CD8-positive, alpha-beta memory T cell (primary cell): ENCODE data around the gene UBAP1L. TPM values are rescaled to one million over a fixed set of nuclear protein-coding genes. Genes with fewer than 3 reads are reported as not detected.

Source experiments
- CTCF ChIA-PET: fragments of 350-600 bp; sonication (Branson Sonifier 250); formaldehyde crosslinking; loops from one replicate; lab custom pipeline; 2021; ENCODE audit warnings: antibody characterized with exemption; lab: Charles Lee
- POLR2A ChIA-PET: fragments of 350-600 bp; sonication (Branson Sonifier 250); formaldehyde crosslinking; loops from one replicate; lab custom pipeline; 2021; ENCODE audit warnings: antibody characterized with exemption; lab: Charles Lee
- DNase-seq, 5 donors: peaks; one replicate each; pipeline versions ENCODE4 v3.0.0 to v3.0.0-alpha.2; 2020 to 2022; ENCODE audit warnings: mixed read lengths in 1 of 5
- H3K27ac ChIP-seq: one replicate; pipeline ENCODE4 v1.7.0; 2013; ENCODE audit warnings: low read depth, mild to moderate bottlenecking, low read length, moderate library complexity
- H3K27me3 ChIP-seq: 2 replicates; pipeline ENCODE4 v1.7.0; 2013; ENCODE audit warnings: low read length, mild to moderate bottlenecking; ENCODE audit not compliant: insufficient read depth, poor library complexity, severe bottlenecking
- H3K36me3 ChIP-seq: 2 replicates; pipeline ENCODE4 v1.7.0; 2013; ENCODE audit warnings: mild to moderate bottlenecking, low read length, moderate library complexity; ENCODE audit not compliant: insufficient read depth
- H3K4me1 ChIP-seq: 2 replicates; pipeline ENCODE4 v1.7.0; 2013; ENCODE audit warnings: mild to moderate bottlenecking, low read length, moderate library complexity; ENCODE audit not compliant: insufficient read depth
- H3K4me3 ChIP-seq: 2 replicates; pipeline ENCODE4 v1.7.0; 2013; ENCODE audit warnings: mild to moderate bottlenecking, low read length
- H3K9me3 ChIP-seq: 2 replicates; pipeline ENCODE4 v1.7.0; 2013; ENCODE audit warnings: mild to moderate bottlenecking, low read length
- H3K27ac Mint-ChIP-seq, 8 donors: one replicate each; pipeline ENCODE4 v1.8.0; 2020 to 2021; ENCODE audit warnings: mixed read lengths in 8 of 8, mild to moderate bottlenecking in 6 of 8, inconsistent platforms in 3 of 8, moderate library complexity in 3 of 8
- H3K27me3 Mint-ChIP-seq, 2 donors: one replicate each; pipeline ENCODE4 v1.8.0; 2020 to 2021; ENCODE audit warnings: mixed read lengths in 2 of 2, mild to moderate bottlenecking in 1 of 2, moderate library complexity in 1 of 2
- H3K36me3 Mint-ChIP-seq, 3 donors: one replicate each; pipeline ENCODE4 v1.8.0; 2020 to 2021; ENCODE audit warnings: mixed read lengths in 3 of 3, inconsistent platforms in 1 of 3, mild to moderate bottlenecking in 1 of 3
- H3K4me1 Mint-ChIP-seq, 3 donors: one replicate each; pipeline ENCODE4 v1.8.0; 2020 to 2021; ENCODE audit warnings: mixed read lengths in 3 of 3, inconsistent platforms in 1 of 3, mild to moderate bottlenecking in 1 of 3
- H3K4me3 Mint-ChIP-seq, 7 donors: one replicate each; pipeline ENCODE4 v1.8.0; 2020 to 2021; ENCODE audit warnings: mixed read lengths in 7 of 7, mild to moderate bottlenecking in 6 of 7, moderate library complexity in 4 of 7, inconsistent platforms in 2 of 7
- H3K9me3 Mint-ChIP-seq, 5 donors: one replicate each; pipeline ENCODE4 v1.8.0; 2020 to 2022; ENCODE audit warnings: mixed read lengths in 5 of 5, mild to moderate bottlenecking in 3 of 5, moderate library complexity in 2 of 5, inconsistent platforms in 1 of 5
- polyA plus RNA-seq: library from polyadenylated mRNA; unstranded; fragments of 300-500 nt; fragmentation: Illumina TruSeq; gene quantifications from one replicate; pipeline ENCODE4 v1.2.3, GENCODE V29; 2021
- total RNA-seq, 2 experiments: library from RNA; stranded (reverse); gene quantifications; one replicate each; pipeline ENCODE4 v1.2.3, GENCODE V29; 2021

Gene UBAP1L
- total and polyA plus RNA-seq, 3 experiments from 2014 or later: 0.45 to 3.5 (median 3.5) TPM

DNA sequence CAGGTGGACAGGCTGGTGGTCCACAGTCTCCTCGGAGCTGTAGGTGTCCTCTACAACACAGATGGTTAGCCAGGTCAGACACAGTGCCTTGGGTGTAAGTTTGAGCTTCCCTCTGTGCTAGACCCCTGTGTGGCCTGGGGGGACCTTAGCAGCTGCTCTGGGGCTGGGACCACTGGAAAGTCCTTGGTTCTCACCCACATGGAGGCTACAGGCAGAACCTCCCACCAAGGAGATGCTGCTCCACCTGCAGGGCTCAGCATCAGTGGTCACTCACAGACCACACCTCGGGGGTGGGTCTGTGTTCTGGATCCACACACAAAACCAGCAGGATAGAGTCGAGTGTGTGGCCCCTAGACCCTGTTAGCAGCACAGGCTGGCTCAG lies 55.6 kb downstream of the UBAP1L start:
- Mint-ChIP-seq H3K36me3 (peaks cover 0 to 2% (median 0%) of the 10 kb centered on the region in 3 donors), H3K9me3 (no peaks in the 10 kb centered on the region), H3K4me3 (no peak overlapping the region), H3K27ac (no peak overlapping the region), H3K27me3 (peaks cover 9 to 17% of the 10 kb centered on the region in 2 donors), H3K4me1 (no peaks in the 10 kb centered on the region)
- Histone ChIP-seq H3K4me1 (no peaks in the 10 kb centered on the region), H3K27ac (no peak overlapping the region), H3K9me3 (no peaks in the 10 kb centered on the region), H3K27me3 (no peaks in the 10 kb centered on the region), H3K36me3 (no peaks in the 10 kb centered on the region), H3K4me3 (no peak overlapping the region)
- DNase-seq: no peak
- ChIA-PET POLR2A (no interaction called here), CTCF (no interaction called here)

DNA sequence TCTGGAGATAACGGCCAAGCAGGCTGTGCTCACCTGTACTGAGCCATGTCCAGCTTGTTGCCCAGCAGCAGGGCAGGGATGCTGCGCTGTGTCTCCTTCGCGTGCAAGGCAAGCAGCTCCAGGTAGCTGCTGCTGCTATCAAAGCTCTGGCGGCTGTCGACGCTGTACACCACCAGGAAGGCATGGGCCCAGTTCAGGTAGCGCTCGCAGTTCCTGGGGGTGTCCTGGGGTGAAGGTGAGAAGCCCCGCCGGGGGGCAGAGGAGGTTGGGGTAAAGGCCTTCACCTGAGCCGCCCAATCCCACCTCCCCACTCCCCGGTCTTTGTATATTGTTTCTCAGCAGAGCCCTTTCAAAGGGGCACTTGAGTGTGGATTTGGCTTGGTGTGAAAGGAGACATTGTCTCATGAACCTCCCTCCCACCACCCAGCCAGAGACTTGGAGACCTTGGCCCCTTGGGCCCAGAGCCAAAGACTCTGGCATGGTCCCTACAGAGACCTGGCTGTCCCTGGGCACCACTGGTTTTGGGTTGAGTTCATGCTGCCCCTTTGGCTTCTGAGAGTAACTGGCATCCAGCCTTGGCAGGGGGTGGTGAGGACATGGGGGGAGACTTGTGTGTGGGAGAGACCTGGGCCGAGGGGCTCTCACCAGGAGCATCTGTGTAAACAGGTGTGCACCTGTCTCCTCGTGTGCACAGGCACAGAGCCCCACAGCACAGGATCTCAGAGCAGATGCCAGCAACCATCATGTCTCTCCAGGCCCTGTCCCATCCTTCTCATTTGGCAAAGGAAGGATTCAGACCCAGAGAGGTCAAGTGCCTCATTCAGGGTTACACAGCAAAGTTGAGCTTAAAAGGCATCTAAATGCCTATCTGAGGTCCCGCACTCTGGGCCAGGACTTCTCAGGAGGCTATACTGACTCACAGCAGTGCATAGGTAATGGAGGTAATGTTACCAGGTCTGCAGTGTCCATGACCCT lies 56.3 kb downstream of the UBAP1L start:
- Mint-ChIP-seq H3K4me3 (no peak overlapping the region), H3K4me1 (no peaks in the 10 kb centered on the region), H3K36me3 (peaks cover 0 to 2% (median 0%) of the 10 kb centered on the region in 3 donors), H3K27me3 (peaks cover 9 to 11% of the 10 kb centered on the region in 2 donors), H3K27ac (no peak overlapping the region), H3K9me3 (no peaks in the 10 kb centered on the region)
- POLR2A ChIA-PET: no interaction called here
- Histone ChIP-seq H3K27ac (no peak overlapping the region), H3K4me3 (no peak overlapping the region), H3K36me3 (no peaks in the 10 kb centered on the region), H3K4me1 (no peaks in the 10 kb centered on the region), H3K27me3 (no peaks in the 10 kb centered on the region), H3K9me3 (no peaks in the 10 kb centered on the region)
- DNase-seq: no peak
- CTCF ChIA-PET: no interaction called here

DNA sequence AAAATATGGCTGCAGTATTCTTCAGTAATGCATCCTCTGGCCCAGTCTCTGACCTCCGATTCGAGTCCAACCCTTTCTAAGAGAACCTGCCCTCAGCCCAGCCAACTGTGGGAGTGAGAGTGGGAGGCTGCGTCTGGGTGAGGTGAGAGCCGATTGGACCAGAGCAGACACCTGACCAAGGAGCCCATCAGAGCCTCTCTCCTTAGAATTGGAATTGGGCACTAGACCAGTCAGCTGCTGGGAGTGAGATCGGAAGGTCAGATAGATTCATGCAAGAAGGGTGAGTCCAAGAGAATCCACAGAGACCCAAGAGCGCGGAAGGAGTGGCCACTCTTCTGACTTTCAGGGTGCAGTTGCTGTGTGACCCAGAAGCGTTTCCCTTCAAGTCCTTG lies 57.5 kb downstream of the UBAP1L start:
- no peak overlapping the region for H3K4me3 Mint-ChIP-seq
- peaks cover 0 to 2% (median 0%) of the 10 kb centered on the region in 3 donors for H3K36me3 Mint-ChIP-seq
- no peaks in the 10 kb centered on the region for H3K27me3 ChIP-seq
- H3K4me3 ChIP-seq: no peak overlapping the region
- no peaks in the 10 kb centered on the region for H3K9me3 Mint-ChIP-seq
- H3K27me3 Mint-ChIP-seq: peaks cover 6 to 7% of the 10 kb centered on the region in 2 donors
- no peaks in the 10 kb centered on the region for H3K36me3 ChIP-seq
- CTCF ChIA-PET: no interaction called here
- no peak for DNase-seq
- POLR2A ChIA-PET: no interaction called here
- no peaks in the 10 kb centered on the region for H3K4me1 Mint-ChIP-seq
- no peaks in the 10 kb centered on the region for H3K4me1 ChIP-seq
- no peak overlapping the region for H3K27ac ChIP-seq
- H3K9me3 ChIP-seq: no peaks in the 10 kb centered on the region
- no peak overlapping the region for H3K27ac Mint-ChIP-seq

DNA sequence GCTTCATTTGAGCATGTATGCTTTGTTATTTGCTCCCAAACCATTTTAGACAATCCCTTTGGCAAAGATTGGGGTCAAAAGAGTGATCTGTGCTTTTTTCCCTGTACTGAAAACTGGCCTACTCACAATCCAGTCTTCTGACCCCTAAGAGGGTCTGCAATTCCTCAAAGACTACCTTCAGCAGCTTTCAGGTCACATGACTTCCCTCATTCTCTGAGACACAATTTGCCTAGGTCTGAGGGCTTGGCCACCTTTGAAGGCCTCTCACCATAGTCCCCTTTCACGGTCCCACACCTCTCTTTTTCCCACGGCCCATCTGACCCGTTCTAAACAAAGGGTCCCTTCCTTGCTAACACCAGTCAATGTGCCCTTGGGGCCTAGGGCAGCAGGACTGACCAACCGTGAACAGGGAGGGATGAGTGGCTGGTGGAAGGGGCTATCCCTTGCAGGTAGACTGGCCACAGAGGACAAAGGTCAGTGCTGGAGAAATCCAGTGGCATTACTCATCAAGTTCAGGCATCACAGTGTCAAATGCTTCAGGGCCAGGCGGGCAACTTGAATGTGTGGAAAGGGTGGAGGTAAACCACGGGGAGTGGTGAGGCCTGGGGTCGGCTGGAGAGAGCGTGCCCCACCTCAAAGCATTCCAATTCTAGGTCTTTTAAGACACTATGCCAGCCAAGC lies 58.0 kb downstream of the UBAP1L start:
- ChIA-PET CTCF (interaction anchor here (0.6 kb wide), 1 partner anchor 331 kb away, joined by 3 read pairs; no protein-coding TSS in a partner anchor), POLR2A (no interaction called here)
- H3K36me3 Mint-ChIP-seq: peaks cover 0 to 2% (median 0%) of the 10 kb centered on the region in 3 donors
- H3K4me1 Mint-ChIP-seq: no peaks in the 10 kb centered on the region
- Histone ChIP-seq H3K27ac (no peak overlapping the region), H3K9me3 (no peaks in the 10 kb centered on the region), H3K4me1 (no peaks in the 10 kb centered on the region), H3K4me3 (no peak overlapping the region), H3K36me3 (no peaks in the 10 kb centered on the region), H3K27me3 (no peaks in the 10 kb centered on the region)
- no peak for DNase-seq
- H3K27ac Mint-ChIP-seq: no peak overlapping the region
- H3K9me3 Mint-ChIP-seq: no peaks in the 10 kb centered on the region
- H3K27me3 Mint-ChIP-seq: peaks cover 3 to 7% of the 10 kb centered on the region in 2 donors
- no peak overlapping the region for H3K4me3 Mint-ChIP-seq

DNA sequence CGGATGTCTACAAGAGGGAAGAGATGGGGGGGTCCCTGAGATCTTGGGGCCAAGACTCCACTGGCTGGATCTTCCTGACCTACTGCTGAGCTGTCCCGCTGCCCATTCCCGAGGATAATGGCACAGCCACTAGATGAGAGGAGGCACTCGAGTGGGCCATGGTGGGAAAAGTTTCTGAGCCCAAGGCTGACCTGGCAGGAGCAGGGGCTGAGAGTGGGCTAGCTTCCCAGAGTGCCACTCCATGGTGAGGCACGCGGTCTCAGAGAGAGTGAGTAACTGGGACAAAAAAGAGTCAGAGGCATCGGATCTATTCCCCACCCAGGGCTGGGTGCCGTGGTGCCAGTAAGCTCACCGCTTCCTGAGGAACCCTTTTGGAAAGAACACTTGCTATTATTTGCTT lies 58.9 kb downstream of the UBAP1L start:
- Histone ChIP-seq H3K27me3 (no peaks in the 10 kb centered on the region), H3K9me3 (no peaks in the 10 kb centered on the region), H3K36me3 (no peaks in the 10 kb centered on the region), H3K4me1 (no peaks in the 10 kb centered on the region), H3K27ac (no peak overlapping the region), H3K4me3 (no peak overlapping the region)
- POLR2A ChIA-PET: interaction anchor here (0.5 kb wide), 1 partner anchor 45 kb away, joined by 4 read pairs; no protein-coding TSS in a partner anchor
- H3K27me3 Mint-ChIP-seq: peaks cover 2 to 8% of the 10 kb centered on the region in 2 donors
- CTCF ChIA-PET: interaction anchor here (0.6 kb wide), 1 partner anchor 332 kb away, joined by 3 read pairs; no protein-coding TSS in a partner anchor
- no peaks in the 10 kb centered on the region for H3K9me3 Mint-ChIP-seq
- peaks cover 0 to 2% (median 0%) of the 10 kb centered on the region in 3 donors for H3K36me3 Mint-ChIP-seq
- no peak overlapping the region for H3K27ac Mint-ChIP-seq
- H3K4me3 Mint-ChIP-seq: no peak overlapping the region
- DNase-seq: no peak
- no peaks in the 10 kb centered on the region for H3K4me1 Mint-ChIP-seq

DNA sequence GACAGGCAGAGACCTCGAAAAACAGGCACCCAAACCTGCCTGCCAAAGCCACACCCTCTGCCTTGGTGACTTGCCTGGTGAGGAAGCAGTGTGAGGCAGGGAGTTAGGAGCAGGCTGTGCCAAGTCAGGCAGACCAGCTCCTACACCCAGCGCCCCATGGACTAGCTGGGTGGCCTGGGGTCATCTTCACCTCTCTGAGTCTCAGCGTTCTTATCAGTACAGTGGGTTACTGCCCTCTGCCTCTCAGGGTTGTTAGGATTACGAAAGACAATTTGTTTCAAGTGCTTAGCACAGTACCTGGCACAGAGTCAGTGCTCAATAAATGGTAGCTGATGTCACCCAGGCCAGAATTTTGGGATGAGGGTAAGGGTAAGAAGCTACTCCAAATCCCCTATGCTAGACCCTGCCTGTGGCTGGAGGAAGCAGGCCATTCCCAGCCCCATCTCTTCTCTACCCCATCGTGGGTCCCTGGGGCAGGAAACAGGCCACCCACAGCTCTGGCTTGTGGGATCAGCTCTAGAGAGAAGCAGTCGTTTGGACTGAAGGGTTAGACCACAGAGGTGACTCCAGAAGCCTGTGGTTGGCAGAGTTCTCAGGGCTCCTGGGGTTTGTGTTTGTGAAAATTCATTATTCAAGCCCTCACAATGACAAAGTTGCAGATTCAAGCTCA lies 59.7 kb downstream of the UBAP1L start:
- ChIA-PET POLR2A (interaction anchor here (0.5 kb wide), 1 partner anchor 44 kb away, joined by 4 read pairs; no protein-coding TSS in a partner anchor), CTCF (interaction anchor here (1.8 kb wide), 1 partner anchor 330 kb away, joined by 5 read pairs; no protein-coding TSS in a partner anchor)
- Mint-ChIP-seq H3K27ac (peak overlapping the region in 1 of 8 donors; percentile 21), H3K36me3 (peaks cover 0 to 2% (median 0%) of the 10 kb centered on the region in 3 donors), H3K27me3 (peaks cover 0 to 8% of the 10 kb centered on the region in 2 donors), H3K9me3 (no peaks in the 10 kb centered on the region), H3K4me3 (no peak overlapping the region), H3K4me1 (peaks cover 0 to 1% (median 1%) of the 10 kb centered on the region in 3 donors)
- no peaks in the 10 kb centered on the region for H3K36me3 ChIP-seq
- DNase-seq: no peak
- H3K27me3 ChIP-seq: no peaks in the 10 kb centered on the region
- H3K4me1 ChIP-seq: no peaks in the 10 kb centered on the region
- H3K9me3 ChIP-seq: no peaks in the 10 kb centered on the region
- H3K27ac ChIP-seq: no peak overlapping the region
- no peak overlapping the region for H3K4me3 ChIP-seq

DNA sequence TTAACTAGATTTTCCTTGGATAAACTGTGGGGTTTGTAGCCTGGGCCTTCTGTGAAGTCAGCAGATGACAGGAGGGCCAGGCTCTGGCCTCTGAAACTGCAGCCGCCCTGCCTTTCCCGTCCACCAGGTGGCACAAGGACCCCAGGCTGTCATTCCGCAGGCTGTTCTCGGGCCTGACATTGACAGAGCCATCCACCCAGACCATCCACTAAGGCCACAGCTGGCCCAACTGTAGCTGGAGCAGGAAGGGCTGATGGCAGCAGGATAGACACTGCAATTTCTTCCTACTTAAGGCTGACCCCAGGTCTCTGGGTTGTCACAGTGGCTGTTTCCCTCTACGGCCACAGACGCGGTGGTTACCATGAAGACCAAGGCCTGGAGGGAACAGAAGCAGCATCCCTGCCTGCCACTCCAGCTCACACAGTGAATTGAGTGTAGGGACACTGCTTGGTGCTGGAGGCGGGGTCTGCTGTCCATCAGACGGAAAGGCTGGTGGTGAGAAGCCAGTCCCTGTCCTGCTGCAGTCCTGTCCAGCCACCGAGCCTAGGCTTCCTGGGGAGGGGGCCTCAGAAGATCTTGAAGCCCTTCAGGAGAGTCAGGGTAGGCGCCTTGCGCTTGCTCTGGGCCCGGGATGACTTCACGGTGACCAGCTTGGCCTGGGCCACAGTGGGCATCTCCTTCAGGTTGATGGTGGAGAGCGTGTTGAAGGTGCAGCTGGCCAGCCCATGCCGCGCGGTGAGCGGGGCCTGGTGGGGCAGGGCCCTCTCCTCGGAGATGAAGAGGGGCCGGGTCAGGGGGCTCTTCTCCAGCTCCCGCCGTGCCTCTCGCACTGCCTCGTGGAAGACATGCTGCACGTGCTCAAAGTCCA lies 60.4 kb downstream of the UBAP1L start:
- Mint-ChIP-seq H3K4me1 (peaks cover 5 to 9% (median 9%) of the 10 kb centered on the region in 3 donors), H3K9me3 (no peaks in the 10 kb centered on the region), H3K36me3 (no peaks in the 10 kb centered on the region), H3K27me3 (peaks cover 0 to 7% of the 10 kb centered on the region in 2 donors), H3K27ac (no peak overlapping the region), H3K4me3 (no peak overlapping the region)
- POLR2A ChIA-PET: no interaction called here
- DNase-seq: peak in 4 of 5 donors; percentile 19 to 60 (median 30)
- H3K27ac ChIP-seq: no peak overlapping the region
- H3K27me3 ChIP-seq: no peaks in the 10 kb centered on the region
- H3K4me1 ChIP-seq: peaks cover 3% of the 10 kb centered on the region
- CTCF ChIA-PET: interaction anchor here (0.6 to 2.4 kb wide), 3 partner anchors 243 to 653 kb away, joined by 3 to 7 read pairs (median 5); no protein-coding TSS in a partner anchor
- no peaks in the 10 kb centered on the region for H3K9me3 ChIP-seq
- no peak overlapping the region for H3K4me3 ChIP-seq
- H3K36me3 ChIP-seq: no peaks in the 10 kb centered on the region
